AG09309 (cell line): ENCODE data around the gene TRMT11.

ENCODE experiments used
- DNase-seq: peaks from one replicate; pipeline ENCODE4 v3.0.0-alpha.2; 2010; ENCODE audit warnings: low read depth
- H3K4me3 ChIP-seq: 2 replicates; pipeline ENCODE4 v1.5.1; 2011; ENCODE audit warnings: mild to moderate bottlenecking, low read depth, low read length, moderate library complexity; ENCODE audit not compliant: control insufficient read depth
- TF ChIP-seq, protein P1 (sequence below): IDR thresholded peaks from 2 replicates; pipeline ENCODE4 v1.5.1; 2011; ENCODE audit warnings: mild to moderate bottlenecking, low read depth, low read length, inconsistent platforms; ENCODE audit not compliant: insufficient read depth, control insufficient read depth; ENCODE audit errors: missing control alignments

TRMT11 gene

DNA sequence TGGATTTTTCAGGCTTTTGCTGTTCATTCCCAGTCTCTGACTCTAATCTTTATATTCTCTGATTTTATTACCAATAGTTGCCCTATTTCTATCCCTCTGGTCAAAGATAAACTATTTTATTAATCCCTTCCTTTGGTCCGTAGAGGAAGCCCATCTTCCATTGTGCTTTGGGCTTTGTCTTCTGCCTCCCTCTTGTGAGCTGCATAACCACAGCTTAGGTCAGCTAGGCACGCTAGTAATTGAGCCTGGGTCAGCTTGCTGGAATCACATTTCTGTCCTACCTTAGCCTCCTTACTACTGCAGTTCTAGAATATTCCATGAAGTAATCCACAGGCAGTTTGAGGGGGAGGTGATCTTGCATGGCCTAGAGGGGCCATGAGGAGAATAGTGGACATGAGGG, 49.4 kb downstream of the TRMT11 start:
- no peak for DNase-seq
- H3K4me3 ChIP-seq = no peak overlapping the region
- TF ChIP-seq, protein P1, sequence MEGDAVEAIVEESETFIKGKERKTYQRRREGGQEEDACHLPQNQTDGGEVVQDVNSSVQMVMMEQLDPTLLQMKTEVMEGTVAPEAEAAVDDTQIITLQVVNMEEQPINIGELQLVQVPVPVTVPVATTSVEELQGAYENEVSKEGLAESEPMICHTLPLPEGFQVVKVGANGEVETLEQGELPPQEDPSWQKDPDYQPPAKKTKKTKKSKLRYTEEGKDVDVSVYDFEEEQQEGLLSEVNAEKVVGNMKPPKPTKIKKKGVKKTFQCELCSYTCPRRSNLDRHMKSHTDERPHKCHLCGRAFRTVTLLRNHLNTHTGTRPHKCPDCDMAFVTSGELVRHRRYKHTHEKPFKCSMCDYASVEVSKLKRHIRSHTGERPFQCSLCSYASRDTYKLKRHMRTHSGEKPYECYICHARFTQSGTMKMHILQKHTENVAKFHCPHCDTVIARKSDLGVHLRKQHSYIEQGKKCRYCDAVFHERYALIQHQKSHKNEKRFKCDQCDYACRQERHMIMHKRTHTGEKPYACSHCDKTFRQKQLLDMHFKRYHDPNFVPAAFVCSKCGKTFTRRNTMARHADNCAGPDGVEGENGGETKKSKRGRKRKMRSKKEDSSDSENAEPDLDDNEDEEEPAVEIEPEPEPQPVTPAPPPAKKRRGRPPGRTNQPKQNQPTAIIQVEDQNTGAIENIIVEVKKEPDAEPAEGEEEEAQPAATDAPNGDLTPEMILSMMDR = no peak

DNA sequence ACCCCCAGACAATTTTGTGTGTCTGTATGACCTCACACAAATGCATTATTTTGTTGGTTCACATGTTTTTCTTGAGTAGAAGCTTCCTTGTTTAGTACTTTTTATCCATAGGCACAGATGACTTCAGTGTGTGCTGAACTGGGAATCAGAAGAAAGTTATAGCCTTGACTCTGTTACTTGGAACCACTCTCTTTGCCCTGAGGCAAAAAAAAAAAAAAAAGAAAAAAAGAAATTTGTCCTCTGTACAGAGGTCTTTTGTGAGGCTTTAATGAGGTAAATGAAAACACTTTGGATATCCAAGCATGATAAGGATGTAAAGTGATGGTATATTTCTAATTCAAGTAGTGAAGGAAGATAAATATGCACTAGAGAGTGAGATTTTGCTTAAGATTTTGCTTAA, 51.9 kb downstream of the TRMT11 start:
- no peak for DNase-seq
- H3K4me3 ChIP-seq = no peak overlapping the region
- TF ChIP-seq, protein P1 = no peak

DNA sequence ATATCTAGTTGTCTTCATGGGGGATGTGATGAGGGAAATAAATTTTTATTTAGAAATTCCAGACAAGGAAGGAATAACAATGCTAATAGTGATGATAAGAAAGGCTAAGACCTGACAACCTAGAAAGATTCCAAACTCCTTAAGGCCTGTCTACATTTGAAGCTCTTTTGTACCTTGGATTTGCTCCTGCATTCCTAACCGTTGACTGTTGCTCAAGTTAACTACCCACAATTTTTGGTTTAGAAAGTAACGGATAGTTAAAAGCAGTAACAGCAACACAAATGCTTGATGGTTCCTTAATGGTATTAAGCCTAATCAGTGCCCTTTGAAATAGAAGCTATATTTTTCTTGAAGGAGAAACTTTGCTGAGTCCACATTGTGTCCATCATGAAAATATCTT, 52.9 kb downstream of the TRMT11 start:
- no peak overlapping the region for H3K4me3 ChIP-seq
- TF ChIP-seq, protein P1 = no peak
- no peak for DNase-seq

DNA sequence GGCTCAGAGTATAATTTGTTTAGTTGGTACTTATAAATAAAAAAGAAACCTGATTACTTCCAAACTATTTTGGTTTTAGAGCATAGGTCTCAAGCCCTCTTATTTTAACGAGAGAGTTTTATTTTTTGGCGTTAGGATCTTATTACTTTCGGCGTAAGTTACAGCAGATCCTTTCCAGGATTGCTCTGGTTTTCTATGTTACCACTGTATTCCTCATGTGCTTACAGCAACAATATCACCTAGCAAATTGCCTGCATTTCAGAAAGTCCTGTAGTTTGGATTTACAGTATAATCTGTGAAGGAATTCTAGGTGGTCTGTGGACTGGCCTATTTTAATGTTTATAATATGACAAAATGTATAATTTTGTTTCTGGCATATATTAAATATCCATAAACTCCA, 54.1 kb downstream of the TRMT11 start:
- TF ChIP-seq, protein P1 = no peak
- no peak for DNase-seq
- H3K4me3 ChIP-seq = no peak overlapping the region

DNA sequence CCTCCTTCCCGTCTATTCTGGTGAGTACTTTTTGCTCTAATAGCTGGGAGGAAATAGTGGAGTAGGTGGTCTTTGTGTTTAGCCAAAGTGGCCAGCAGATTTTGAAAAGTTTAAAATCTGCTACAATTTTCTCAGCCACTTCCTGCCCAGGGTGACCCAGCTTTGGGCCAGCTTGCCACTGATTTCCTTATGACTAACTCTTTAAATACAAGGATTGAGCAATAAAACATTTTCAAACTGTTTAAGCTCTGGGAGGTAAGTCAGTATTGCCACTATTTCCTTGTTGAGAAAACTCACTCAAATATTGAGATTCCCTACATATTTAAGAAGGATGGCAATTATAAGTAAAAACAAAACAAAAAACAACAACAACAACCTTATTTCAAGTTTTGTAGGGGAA, 54.5 kb downstream of the TRMT11 start:
- peak; percentile 45 for DNase-seq
- H3K4me3 ChIP-seq = no peak overlapping the region
- TF ChIP-seq, protein P1 = no peak

DNA sequence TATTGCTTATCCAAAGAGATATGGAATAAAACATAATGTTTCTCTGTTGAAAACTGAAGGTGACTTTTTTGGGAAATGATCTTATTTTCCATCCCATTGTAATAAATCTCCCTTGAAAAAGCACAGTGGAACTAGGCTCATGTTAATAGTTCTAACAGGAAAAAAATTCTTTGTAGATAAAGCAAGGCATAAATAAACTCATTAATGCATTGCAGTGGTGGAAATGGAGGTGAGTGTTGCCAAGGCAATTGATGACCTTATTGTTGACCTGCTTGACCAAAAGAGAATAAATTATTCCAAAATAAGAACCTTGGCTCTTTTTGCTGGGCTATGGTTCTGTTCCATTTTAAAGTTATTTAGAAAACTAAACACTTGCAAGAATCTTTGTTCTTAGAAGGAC, 55.2 kb downstream of the TRMT11 start:
- no peak for DNase-seq
- TF ChIP-seq, protein P1 = no peak
- H3K4me3 ChIP-seq = no peak overlapping the region

DNA sequence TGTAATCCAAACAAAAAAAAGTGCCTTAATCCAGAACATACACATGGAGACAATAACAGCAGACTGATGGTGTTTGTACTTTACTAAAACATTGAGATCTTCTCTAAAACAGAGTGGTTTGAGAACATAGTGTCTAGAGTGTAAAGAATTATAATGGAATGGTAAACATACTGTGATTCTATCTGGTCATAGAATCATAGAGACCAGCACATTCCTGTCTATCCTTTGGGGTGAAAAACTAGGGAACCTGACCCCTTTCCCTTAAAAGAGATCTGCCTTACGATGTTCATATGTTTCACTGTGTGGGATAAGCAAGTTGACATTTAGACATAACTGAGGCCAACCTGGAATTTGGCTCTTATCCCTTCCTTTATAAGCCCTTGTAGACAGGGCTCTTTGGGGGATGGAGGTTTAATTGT, 55.7 kb downstream of the TRMT11 start:
- TF ChIP-seq, protein P1 = no peak
- no peak for DNase-seq
- no peak overlapping the region for H3K4me3 ChIP-seq
